Measurements from ENCODE around the gene PCDH18. TPM values are rescaled to one million over a fixed set of nuclear protein-coding genes. Genes with fewer than 3 reads are reported as not detected.

The PCDH18 gene, protein sequence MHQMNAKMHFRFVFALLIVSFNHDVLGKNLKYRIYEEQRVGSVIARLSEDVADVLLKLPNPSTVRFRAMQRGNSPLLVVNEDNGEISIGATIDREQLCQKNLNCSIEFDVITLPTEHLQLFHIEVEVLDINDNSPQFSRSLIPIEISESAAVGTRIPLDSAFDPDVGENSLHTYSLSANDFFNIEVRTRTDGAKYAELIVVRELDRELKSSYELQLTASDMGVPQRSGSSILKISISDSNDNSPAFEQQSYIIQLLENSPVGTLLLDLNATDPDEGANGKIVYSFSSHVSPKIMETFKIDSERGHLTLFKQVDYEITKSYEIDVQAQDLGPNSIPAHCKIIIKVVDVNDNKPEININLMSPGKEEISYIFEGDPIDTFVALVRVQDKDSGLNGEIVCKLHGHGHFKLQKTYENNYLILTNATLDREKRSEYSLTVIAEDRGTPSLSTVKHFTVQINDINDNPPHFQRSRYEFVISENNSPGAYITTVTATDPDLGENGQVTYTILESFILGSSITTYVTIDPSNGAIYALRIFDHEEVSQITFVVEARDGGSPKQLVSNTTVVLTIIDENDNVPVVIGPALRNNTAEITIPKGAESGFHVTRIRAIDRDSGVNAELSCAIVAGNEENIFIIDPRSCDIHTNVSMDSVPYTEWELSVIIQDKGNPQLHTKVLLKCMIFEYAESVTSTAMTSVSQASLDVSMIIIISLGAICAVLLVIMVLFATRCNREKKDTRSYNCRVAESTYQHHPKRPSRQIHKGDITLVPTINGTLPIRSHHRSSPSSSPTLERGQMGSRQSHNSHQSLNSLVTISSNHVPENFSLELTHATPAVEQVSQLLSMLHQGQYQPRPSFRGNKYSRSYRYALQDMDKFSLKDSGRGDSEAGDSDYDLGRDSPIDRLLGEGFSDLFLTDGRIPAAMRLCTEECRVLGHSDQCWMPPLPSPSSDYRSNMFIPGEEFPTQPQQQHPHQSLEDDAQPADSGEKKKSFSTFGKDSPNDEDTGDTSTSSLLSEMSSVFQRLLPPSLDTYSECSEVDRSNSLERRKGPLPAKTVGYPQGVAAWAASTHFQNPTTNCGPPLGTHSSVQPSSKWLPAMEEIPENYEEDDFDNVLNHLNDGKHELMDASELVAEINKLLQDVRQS
- total RNA-seq (ENCODE audit: low replicate concordance), result 33.4 and 297 TPM in 2 replicates

GRCh38 chr4:137531986-137532868 lies at the start of gene PCDH18:
PCDH18 (minus strand) TSS chr4:137532494; CDS start chr4:137532088, 406 bp downstream.

